PC-3 (cell line): ENCODE measurements around the gene ZNF180.

ENCODE experiments used
- EZH2 ChIP-seq: fragments of 300-600 bp; sonication (generic); IDR thresholded peaks from one replicate; pipeline ENCODE4 v1.6.1; 2017; ENCODE audit warnings: antibody characterized with exemption, mild to moderate bottlenecking, low read length; ENCODE audit not compliant: unreplicated experiment
- TF ChIP-seq, protein P1 (sequence below): fragments of 300-600 bp; sonication (generic); conservative IDR thresholded peaks from 2 replicates; pipeline ENCODE4 v1.5.1; 2017; ENCODE audit warnings: antibody characterized with exemption, low read depth, mild to moderate bottlenecking, low read length

GRCh38 chr19:44544031-44544430 lies 43.7 kb upstream of the ZNF180 start:
- TF ChIP-seq, protein P1, sequence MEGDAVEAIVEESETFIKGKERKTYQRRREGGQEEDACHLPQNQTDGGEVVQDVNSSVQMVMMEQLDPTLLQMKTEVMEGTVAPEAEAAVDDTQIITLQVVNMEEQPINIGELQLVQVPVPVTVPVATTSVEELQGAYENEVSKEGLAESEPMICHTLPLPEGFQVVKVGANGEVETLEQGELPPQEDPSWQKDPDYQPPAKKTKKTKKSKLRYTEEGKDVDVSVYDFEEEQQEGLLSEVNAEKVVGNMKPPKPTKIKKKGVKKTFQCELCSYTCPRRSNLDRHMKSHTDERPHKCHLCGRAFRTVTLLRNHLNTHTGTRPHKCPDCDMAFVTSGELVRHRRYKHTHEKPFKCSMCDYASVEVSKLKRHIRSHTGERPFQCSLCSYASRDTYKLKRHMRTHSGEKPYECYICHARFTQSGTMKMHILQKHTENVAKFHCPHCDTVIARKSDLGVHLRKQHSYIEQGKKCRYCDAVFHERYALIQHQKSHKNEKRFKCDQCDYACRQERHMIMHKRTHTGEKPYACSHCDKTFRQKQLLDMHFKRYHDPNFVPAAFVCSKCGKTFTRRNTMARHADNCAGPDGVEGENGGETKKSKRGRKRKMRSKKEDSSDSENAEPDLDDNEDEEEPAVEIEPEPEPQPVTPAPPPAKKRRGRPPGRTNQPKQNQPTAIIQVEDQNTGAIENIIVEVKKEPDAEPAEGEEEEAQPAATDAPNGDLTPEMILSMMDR, result no peak
- no peak for TF ChIP-seq EZH2
